HG02759 (cell line): ENCODE measurements around the gene PNPLA1.
"Not testable (repeated sequence)": the region's sequence is repeated elsewhere in the genome, so short reads cannot be mapped to it uniquely, and the experiment has no call there.

Experiments used
- ATAC-seq: cut with Tn5 transposase; IDR thresholded peaks from one replicate; pipeline ENCODE4 v1.9.1; 2021; ENCODE audit warnings: mild to moderate bottlenecking, moderate library complexity; ENCODE audit not compliant: unreplicated experiment

Gene PNPLA1

GRCh38 chr6:36334832-36335459, 65.1 kb downstream of the PNPLA1 start:
- ATAC-seq, result no peak

GRCh38 chr6:36335465-36336207, 65.8 kb downstream of the PNPLA1 start:
- no peak for ATAC-seq

GRCh38 chr6:36336208-36336710, 66.4 kb downstream of the PNPLA1 start:
- ATAC-seq, result no peak

- ATAC-seq, result no peak
Observed at GRCh38 chr6:36336779-36337241, 67.0 kb downstream of the PNPLA1 start, which contains the start of gene BNIP5. BNIP5 (minus strand) TSS chr6:36336888; CDS start chr6:36330690, 6,198 bp downstream.

GRCh38 chr6:36337814-36338213, 68.0 kb downstream of the PNPLA1 start:
- no peak for ATAC-seq

- ATAC-seq, result not testable (repeated sequence)
Observed at GRCh38 chr6:36338223-36338622, 68.4 kb downstream of the PNPLA1 start.

- ATAC-seq, result no peak
Observed at GRCh38 chr6:36339146-36339545, 69.3 kb downstream of the PNPLA1 start.

- no peak for ATAC-seq
Observed at GRCh38 chr6:36340306-36340617, 70.4 kb downstream of the PNPLA1 start.

GRCh38 chr6:36340618-36341454, 71.0 kb downstream of the PNPLA1 start:
- peak; percentile 68 for ATAC-seq

GRCh38 chr6:36343109-36343680, 73.3 kb downstream of the PNPLA1 start:
- ATAC-seq, result no peak

- ATAC-seq, result no peak
Observed at GRCh38 chr6:36345681-36346466, 76.0 kb downstream of the PNPLA1 start.

GRCh38 chr6:36346486-36347273, 76.8 kb downstream of the PNPLA1 start:
- ATAC-seq, result no peak

GRCh38 chr6:36347621-36348020, 77.8 kb downstream of the PNPLA1 start:
- no peak for ATAC-seq

- ATAC-seq, result no peak
Observed at GRCh38 chr6:36349240-36349639, 79.4 kb downstream of the PNPLA1 start.

- no peak for ATAC-seq
Observed at GRCh38 chr6:36350082-36350481, 80.2 kb downstream of the PNPLA1 start.

- ATAC-seq, result no peak
Observed at GRCh38 chr6:36350681-36351571, 81.1 kb downstream of the PNPLA1 start.

GRCh38 chr6:36352477-36353157, 82.8 kb downstream of the PNPLA1 start:
- no peak for ATAC-seq

- no peak for ATAC-seq
Observed at GRCh38 chr6:36353411-36353915, 83.6 kb downstream of the PNPLA1 start.
